GM19328 (cell line): ENCODE measurements around the gene SERPINC1.
"Not testable (repeated sequence)": the region's sequence is repeated elsewhere in the genome, so short reads cannot be mapped to it uniquely, and the experiment has no call there.

Experiments used
- ATAC-seq: cut with Tn5 transposase; IDR thresholded peaks from one replicate; pipeline ENCODE4 v1.9.1; 2021; ENCODE audit warnings: mild to moderate bottlenecking, moderate library complexity; ENCODE audit not compliant: unreplicated experiment

The SERPINC1 gene

DNA sequence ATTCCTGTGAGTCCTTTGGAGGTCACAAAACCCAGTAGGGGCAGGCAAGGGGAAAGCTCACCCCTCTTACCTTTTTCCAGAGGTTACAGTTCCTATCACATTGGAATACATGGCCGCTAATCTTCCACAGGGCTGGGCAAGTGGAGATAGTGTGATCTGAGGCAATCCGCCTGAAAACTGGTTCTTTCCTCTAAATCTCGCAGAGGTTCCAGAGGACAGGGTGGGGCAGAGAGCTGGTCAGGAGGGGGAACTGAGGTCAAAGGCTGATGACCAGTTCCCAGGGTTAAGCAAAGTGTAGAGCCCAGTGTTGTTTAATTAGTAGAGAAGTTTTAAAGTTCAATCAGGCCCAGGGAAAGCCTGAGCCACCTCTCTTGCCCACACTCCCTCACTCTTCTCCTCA is at the start of gene SERPINC1:
Gene SERPINC1, minus strand, starts transcription at position 179 of the 400 bp plus-strand sequence. Its CDS starts 68 bp downstream, at position 111.
- no peak for ATAC-seq

DNA sequence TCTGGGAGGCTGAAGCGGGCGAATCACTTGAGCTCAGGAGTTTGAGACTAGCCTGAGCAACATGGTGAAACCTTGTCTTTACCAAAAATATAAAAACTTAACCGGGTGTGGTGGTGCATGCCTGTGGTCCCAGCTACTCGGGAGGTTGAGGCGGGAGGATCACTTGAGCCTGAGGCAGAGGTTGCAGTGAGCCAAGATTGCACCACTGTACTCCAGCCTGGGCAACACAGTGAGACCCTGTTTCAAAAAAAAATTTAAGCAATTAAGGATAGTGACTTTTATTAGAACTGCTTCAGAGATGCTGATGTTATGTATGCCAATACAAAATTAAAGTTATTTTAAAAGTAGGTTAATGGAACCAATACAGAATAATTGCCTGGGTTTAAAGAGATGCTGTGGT is 48.8 kb upstream of the SERPINC1 start:
- not testable (repeated sequence) for ATAC-seq

DNA sequence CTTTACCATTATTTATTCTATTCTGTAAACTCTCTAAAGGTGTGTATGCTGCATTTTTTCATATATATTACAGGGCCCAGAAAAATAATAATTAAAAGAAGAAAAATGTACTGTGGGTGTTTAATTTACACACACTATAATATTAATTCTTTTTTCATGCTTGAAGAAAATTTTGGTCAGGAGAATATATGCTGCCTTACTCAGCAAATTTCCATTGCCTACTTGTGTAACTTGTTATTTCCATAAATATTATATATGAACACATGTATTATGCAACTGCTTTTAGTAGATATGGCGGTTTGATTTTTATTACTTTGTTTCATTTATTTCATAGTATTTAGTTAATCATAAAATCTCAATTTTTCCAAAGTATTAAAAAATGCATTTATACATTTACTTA is 46.4 kb upstream of the SERPINC1 start:
- no peak for ATAC-seq

DNA sequence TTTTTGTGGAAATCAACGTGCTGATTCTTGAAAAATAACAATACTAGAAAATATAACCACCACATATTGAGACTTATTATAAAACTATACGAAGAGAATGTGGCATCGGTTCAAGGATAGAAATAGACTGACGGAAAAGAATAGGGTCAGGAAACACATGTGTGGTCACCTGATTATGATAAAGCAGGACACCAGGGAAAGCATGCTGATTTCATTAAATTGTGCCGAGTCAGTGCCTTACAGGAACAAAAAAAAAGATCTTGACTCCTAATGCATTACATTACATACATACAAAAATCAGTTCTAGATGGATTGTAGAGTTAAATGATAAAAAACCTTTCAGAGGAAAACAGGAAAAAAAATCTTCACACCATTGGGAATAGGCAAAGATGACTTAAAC is 43.5 kb upstream of the SERPINC1 start:
- ATAC-seq: no peak

DNA sequence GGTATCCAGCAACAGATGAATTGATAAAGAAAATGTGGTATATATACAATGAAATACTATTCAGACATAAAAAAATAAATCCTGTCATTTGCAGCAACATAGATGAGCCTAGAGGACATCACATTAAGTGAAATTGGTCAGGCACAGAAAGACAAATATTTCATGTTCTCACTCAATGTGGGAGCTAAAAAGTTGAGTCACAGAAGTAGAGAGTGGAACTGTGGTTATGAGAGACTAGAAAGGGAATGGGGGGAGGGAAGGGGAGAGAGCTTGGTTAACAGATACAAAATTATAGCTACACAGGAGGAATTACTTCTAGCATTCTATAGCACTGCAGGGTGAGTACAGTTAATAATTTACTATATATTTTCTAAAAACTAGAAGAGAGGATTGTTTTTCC is 37.1 kb upstream of the SERPINC1 start:
- ATAC-seq: no peak

DNA sequence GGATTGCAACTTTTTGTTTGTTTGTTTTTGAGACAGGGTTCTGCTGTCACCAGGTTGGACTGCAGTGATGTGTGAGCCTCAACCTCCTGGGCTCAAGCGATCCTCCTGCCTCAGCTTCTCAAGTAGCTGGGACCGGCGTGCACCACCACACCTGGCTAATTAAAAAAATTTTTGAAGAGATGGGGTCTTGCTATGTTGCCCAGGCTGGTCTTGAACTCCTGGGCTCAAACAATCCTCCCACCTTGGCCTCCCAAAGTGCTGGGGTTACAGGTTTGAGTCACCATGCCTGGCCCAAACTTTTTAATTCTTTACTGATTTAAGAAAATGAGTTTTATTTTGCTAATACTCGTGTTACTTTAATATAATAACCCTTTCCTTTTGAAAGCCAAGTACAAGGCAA is 31.5 kb upstream of the SERPINC1 start:
- no peak for ATAC-seq

DNA sequence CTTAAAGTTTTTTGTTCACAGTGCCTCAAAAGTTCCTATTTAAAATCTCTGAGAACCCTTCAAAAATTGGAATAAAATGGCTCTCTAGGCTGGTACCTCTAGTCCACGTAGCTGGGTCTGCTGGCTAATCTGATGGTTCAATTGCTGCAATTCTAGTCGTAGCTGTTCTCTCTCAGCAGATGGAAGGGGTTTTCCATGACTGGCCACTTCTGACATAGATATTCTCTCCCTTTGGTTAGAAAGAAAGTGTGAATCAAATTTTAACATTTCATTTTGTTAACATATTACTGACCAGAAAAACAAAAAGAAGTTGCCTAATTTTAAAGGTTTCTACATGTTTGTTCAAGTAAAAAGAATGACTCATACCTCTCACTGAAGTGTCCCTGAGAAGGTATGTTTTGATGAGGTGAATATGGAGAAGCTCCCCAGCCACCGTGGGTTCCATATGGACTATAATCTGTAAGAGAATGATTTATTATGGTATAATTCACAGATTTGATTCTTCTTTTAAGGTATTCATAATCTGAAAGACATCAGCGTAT is 29.3 kb upstream of the SERPINC1 start:
- no peak for ATAC-seq

DNA sequence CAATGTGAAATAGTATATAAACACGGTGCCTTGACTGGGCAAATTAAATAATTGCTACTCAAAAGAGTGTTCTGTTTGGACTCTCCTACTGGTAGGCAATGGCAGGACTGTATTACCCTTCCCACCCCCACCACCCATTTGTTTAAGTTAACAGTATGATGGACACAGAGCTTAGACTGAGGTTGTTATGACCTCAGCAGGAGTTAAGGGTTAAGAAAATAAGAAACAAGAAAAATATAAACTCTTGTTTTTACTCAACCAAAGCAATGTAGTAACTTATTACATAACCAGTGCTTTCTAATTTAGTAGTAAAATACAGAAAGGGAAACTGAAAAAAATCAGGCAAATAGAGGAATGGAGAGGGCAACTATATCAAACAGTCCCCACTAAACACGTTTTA is 19.9 kb upstream of the SERPINC1 start:
- no peak for ATAC-seq

DNA sequence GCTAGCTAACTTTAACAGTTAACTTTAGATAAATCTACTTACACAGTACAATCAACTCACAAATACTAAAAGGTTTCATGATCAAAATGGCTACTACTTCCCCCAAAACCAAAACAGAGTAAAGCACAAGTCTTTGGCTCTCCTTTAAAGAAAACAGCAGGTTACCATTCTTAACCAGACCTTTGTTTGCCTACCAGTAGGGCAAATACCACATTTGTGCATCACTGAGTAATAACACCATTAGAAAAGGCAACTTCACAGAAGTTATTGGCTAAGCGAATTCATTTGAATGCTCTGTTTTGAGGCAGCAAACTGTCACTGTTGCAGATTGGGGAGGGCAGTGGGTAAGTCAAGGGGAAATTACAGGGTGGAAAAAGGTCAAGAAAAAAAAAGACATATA is 17.3 kb upstream of the SERPINC1 start:
- no peak for ATAC-seq

DNA sequence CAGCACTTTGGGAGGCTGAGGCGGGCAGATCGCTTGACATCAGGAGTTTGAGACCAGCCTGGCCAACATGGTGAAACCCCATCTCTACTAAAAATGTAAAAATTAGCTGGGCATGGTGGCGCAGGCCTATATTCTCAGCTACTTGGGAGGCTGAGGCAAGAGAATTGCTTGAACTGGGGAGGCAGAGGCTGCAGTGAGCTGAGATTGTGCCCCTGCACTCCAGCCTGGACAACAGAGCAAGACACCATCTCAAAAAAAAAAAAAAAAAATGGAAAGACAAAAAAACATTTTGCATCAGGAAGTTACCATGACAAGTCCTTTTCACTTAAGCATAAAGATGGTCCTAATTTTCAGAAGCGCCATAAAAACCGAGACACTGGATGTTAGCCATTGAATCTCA is 13.4 kb upstream of the SERPINC1 start:
- ATAC-seq: not testable (repeated sequence)

DNA sequence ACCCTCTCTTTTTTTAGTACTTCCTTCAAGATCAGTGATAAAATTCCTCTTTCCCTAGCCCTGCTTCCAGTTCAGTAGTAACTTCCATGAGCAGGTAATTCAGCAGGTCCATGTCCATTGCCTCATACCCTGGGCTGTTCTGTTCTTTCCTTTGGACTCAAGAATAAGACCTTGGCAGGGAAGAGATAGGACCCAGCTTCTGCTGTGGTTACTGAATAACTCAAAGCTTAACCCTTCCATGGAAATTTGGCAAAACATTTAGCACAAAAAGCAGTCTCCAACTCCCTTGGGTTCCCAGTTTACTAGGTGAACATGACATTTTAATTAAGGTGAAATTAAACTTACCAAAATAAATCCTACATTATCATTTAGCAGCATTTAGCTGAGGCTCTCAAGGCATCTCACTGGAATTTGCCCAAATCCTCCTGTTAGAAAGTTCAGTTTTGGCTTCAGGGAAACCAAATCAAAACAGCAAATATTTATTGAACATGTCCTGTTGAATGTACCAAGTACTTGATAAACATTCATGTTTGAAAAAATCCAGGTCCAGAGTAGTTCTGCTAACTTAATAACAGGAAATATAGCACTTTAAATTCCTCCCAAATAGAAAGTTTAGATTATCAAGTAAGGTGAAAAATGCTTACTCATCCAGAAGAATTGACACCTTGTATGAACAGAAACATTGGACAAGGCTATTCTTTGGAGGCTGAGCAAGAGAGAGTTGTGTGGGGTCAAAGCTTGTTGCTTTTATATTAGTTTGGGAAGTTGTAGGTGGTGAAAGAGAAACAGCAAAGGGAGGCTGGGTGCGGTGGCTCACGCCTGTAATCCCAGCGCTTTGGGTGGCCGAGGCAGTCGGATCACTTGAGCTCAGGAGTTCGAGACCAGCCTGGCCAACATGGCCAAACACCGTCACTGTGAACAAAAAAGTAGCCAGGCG is 8.4 kb upstream of the SERPINC1 start:
- ATAC-seq: no peak

DNA sequence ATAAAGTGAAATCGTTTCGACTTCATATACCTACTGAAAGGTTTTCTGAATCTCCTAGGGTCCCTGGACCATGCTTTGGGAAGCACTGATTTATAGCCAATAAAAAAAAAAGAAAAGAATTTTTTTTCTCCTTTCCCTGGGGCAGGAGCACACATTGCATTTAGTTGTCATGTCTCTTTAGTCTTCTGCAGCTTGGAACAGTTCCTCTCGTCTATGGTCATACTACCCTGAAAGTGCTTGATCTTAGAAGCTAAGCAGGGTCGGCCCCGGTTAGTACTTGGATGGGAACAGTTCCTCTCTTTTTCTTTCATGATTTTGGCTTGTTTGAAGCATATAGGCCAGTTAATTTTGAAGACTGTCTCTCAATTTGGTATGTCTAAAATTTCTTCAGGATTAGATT is 3.7 kb upstream of the SERPINC1 start:
- ATAC-seq: no peak

DNA sequence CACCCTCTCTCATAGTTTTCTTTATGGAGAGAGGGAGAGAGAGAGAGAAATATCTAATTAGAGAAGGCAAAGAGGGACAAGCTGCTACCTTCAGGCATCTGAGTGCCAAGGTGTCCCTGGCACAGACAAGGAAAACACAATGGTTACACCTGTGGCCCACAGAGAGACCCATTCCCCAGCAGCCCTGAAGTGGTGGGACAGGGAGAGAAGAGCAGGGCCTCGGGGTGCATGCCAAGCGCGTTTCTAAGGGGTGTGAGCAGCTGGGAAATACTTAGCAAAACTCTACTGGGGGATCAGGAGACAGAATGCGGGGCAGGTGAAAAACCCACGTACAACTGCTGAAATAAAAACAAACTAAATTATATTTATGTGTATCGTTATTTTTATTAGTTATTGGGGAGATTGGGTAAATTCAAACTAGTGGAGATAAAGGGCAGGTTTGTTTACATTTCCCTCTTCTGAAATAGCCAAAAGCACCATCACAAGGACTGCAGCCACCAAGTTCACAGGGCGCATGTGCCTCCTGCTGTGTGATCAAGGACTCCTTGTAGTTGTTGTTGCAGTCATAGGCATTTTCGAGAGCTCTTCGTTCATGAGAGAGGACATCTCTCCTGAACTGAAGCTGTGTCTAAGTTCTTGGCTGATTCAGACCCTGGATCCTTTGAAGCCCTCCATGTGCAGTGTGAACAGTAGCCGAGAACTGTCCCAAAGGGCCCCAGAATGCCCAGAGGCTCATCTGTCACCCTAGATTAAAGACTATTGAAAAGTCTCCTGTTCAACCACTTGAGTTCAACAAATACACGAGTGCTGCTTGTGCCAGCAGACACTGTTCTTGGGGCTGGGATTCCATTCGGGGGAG is 737 bp upstream of the SERPINC1 start:
- ATAC-seq: no peak

DNA sequence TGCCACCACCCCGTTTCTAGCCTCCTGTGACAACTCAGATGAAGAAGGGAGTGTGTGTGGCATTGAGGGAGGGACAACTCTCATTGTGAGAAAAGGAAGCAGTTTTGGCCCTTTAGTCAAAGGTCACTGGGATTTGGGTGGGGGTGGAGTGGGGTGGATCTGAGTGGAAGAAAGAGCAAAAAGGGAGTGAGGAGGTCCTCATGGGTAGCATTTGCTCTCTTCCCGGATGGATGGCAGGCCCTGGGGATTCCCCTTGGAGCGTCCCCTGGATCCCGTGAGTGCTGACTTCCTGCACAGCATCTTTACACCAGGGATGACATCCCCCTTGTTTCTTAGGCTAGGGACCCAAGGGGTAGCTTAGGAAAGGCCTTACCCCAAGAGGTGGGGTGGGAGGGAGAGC is 460 bp downstream of the SERPINC1 start:
- no peak for ATAC-seq

DNA sequence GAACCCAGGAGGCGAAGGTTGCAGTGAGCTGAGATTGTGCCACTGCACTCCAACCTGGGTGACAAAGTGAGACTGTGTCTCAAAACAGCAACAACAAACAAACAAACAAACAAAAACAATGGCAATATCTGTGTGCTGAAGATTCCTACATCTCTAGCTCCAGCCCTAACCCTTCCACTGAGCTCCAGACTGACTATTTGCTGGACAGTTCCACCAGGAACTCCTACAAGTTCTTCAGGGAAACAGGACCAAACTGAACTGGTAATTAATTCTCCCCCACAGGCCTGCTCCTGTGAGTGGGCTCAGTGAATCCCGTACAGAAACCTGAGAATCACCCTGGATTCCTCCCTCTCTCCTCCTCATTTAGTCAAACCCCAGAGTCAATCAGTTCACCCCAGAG is 1.5 kb downstream of the SERPINC1 start:
- no peak for ATAC-seq

DNA sequence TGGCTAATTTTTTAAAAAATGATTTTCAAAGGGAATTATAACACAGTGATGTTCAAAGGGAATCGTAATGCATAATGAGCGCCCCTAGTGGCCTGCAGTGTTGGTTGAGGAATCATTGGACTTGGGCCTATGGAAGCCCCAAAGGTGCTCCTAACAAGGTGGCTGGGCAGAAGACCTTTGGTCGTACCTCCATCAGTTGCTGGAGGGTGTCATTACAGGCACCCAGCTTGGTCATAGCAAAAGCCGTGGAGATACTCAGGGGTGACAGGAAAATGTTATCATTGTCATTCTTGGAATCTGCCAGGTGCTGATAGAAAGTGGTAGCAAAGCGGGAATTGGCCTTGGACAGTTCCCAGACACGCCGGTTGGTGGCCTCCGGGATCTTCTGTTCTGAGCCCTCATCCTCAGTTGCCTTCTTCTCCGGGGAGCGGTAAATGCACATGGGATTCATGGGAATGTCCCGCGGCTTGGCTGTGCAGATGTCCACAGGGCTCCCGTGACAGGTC is 2.7 kb downstream of the SERPINC1 start:
- ATAC-seq: no peak

DNA sequence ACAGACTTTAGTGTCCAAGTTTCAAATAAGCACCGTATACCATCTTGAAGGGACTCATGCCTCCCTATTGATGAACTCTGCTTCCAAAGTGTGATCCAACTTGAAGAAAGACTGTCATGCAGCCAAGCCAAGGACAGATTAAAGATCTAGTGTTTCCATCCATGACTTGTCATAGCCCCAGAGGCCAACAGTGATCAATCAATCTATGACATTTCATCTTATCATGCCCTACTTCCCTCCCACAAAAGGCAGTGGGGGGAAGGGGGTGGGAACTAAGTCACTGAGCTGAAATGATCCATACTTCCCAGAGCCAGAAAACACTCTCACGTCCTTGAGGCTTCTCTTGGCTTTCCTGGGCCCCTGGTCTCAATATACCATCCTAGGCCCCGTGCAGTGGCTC is 4.0 kb downstream of the SERPINC1 start:
- ATAC-seq: no peak

DNA sequence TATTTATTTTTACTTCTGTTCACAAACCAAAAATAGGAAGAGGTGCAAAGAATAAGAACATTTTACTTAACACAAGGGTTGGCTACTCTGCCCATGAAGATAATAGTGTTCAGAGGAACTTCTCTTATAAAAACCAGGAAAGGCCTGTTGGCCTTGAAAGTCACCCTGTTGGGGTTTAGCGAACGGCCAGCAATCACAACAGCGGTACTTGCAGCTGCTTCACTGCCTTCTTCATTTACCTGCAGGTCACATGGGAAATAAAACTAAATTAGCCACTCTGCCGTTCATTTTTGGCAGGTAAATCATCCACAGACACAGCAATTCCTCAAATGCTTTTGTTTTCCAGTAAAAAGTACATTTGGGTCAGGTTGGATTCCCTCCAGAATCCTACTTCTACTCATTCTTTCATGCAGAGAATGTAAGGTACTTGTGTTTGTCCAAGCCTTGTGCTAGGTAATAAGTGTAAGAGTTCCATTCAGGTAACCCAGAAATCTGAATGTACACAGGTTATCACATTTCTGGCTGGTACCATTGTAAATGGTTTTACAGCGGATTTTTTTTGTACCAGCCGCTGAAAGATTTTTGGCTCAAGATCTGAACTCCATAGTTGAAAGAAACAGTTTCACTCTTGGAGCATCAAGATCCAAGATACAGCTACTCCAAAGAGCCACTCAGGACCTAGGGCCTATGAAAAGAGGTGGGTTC is 13.1 kb downstream of the SERPINC1 start:
- ATAC-seq: no peak

DNA sequence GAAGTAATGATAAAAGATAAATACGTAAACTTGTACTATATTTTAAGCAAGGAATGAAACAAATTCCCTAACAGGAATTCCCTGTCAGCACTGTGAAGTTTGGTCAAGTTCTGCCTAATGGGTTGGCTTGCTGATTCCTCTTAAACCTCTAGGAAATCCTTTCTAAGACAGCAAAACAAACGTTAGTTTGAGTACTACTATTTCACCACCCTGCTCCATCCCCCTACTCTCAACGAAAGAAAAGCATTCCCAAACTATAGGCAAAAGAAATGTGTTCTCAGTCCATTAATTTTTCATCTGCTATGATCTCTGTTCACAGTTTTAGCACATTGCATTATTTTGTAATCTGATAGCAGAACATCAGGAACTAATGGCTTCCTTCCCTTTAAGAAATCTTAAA is 16.1 kb downstream of the SERPINC1 start:
- ATAC-seq: no peak

DNA sequence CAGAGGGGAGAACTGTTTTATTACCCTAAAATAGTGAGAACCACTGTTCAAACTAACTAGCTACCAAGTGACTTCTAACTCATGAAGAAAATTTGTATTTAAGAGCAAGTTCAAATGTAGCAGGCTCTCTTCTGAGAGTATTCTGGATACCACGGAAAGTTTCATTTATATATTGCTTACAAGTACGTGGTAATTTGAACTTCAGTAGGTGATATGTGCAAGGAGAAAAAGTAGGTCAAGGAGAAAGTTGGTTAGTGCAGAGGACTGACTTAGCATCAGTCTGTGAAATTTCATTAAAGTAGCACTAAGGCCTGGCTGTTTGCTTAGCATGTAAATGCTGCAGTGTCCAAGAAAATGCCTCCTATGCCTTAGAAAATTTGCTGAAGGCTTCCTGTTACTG is 16.7 kb downstream of the SERPINC1 start:
- no peak for ATAC-seq

DNA sequence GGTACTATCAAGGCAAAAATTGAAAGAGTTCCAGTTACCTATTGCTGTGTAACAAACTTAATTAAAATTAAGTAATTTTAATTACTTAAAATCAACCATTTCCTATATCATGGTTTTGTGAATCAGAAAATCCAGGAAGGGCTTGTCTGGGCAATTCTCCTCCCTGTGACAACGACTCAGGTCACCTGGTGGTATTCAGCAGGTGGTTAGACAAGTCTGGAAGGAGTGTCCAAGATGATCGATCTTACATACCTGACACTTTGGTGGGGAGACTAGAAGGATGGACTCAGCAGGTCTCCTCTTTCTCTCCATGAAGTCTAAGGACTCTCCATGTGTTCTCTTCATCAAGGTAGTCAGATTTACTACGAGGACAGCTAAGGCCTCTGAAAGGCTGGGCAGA is 22.9 kb downstream of the SERPINC1 start:
- no peak for ATAC-seq
